K562 (cell line): Measurements from ENCODE around the gene COQ4. TPM values are rescaled to one million over a fixed set of nuclear protein-coding genes. Genes with fewer than 3 reads are reported as not detected.
A peak's percentile ranks its signal among the peaks of the same experiment; 100 is the strongest.

Experiments
- CEBPB ChIP-seq: fragments of 450-650 bp; IDR thresholded peaks from 2 replicates; pipeline ENCODE4 v1.6.1; 2016; ENCODE audit warnings: missing genetic modification characterization, missing compliant biosample characterization
- CEBPG ChIP-seq, 3 experiments: fragments of 200-800 bp in 1 of 3; sonication (Bioruptor generic) in 1 of 3; sonication (generic) in 1 of 3; formaldehyde crosslinking in 1 of 3; IDR thresholded peaks in 2 of 3; conservative IDR thresholded peaks in 1 of 3; 2 replicates each; pipeline versions ENCODE4 v1.6.1 to v1.8.0; 2016 to 2022; ENCODE audit warnings: missing compliant biosample characterization in 2 of 3, missing genetic modification characterization in 2 of 3, mild to moderate bottlenecking in 1 of 3, missing genetic modification reagents in 1 of 3
- ESRRA ChIP-seq: fragments of 450-650 bp; IDR thresholded peaks from 2 replicates; pipeline ENCODE4 v1.6.1; 2014; ENCODE audit warnings: low read depth, mild to moderate bottlenecking, moderate library complexity, borderline replicate concordance
- FOXM1 ChIP-seq, 2 experiments: fragments of 450-650 bp in 1 of 2; sonication (generic) in 1 of 2; formaldehyde crosslinking in 1 of 2; IDR thresholded peaks; 2 replicates each; pipeline versions ENCODE4 v1.6.1 to v1.9.0; 2017 to 2022; ENCODE audit warnings: low read depth in 2 of 2, mild to moderate bottlenecking in 2 of 2, missing genetic modification reagents in 1 of 2, moderate library complexity in 1 of 2
- HNRNPLL ChIP-seq: fragments of 200-400 bp; formaldehyde crosslinking; IDR thresholded peaks from 2 replicates; pipeline ENCODE4 v1.6.1; 2017; ENCODE audit warnings: low read length, low read depth, mild to moderate bottlenecking; ENCODE audit not compliant: poor library complexity, severe bottlenecking
- NBN ChIP-seq: fragments of 450-650 bp; IDR thresholded peaks from 2 replicates; pipeline ENCODE4 v1.6.1; 2016; ENCODE audit warnings: low read depth, mild to moderate bottlenecking
- NFXL1 ChIP-seq: fragments of 450-650 bp; formaldehyde crosslinking; IDR thresholded peaks from 2 replicates; pipeline ENCODE4 v1.4.0; 2021; ENCODE audit warnings: mild to moderate bottlenecking
- PTRF ChIP-seq: fragments of 450-650 bp; IDR thresholded peaks from 2 replicates; pipeline ENCODE4 v1.6.1; 2016; ENCODE audit warnings: mild to moderate bottlenecking, missing genetic modification characterization, missing compliant biosample characterization
- RBM34 ChIP-seq: fragments of 200-400 bp; formaldehyde crosslinking; IDR thresholded peaks from 2 replicates; pipeline ENCODE4 v1.6.1; 2018; ENCODE audit warnings: low read length, borderline replicate concordance; ENCODE audit not compliant: insufficient read depth
- SIRT6 ChIP-seq: IDR thresholded peaks from one replicate; pipeline ENCODE4 v1.6.1; 2012; ENCODE audit warnings: low read depth, mild to moderate bottlenecking, control low read depth, inconsistent platforms, low read length, moderate library complexity
- SPI1 ChIP-seq: IDR thresholded peaks from 2 replicates; pipeline ENCODE4 v1.6.1; 2011; ENCODE audit warnings: low read depth, low read length, control low read depth, borderline replicate concordance
- STAT5B ChIP-seq: fragments of 250-450 bp; sonication (Bioruptor Pico); IDR thresholded peaks from 2 replicates; pipeline ENCODE4 v1.8.0; 2021; ENCODE audit warnings: mild to moderate bottlenecking, inconsistent platforms
- TEAD2 ChIP-seq: fragments of 450-650 bp; IDR thresholded peaks from 2 replicates; pipeline ENCODE4 v1.6.1; 2016; ENCODE audit warnings: missing genetic modification characterization, control low read depth, missing compliant biosample characterization
- USF1 ChIP-seq: sonication (generic); formaldehyde crosslinking; IDR thresholded peaks from 2 replicates; pipeline ENCODE4 v1.9.0; 2022; ENCODE audit warnings: mild to moderate bottlenecking, missing genetic modification reagents
- ZC3H8 ChIP-seq: fragments of 450-650 bp; IDR thresholded peaks from 2 replicates; pipeline ENCODE4 v1.6.1; 2017
- ZFX ChIP-seq: sonication (generic); formaldehyde crosslinking; IDR thresholded peaks from 2 replicates; pipeline ENCODE4 v1.8.0; 2022; ENCODE audit warnings: mild to moderate bottlenecking, missing genetic modification reagents, moderate library complexity
- ZNF717 ChIP-seq: fragments of 250-450 bp; sonication (Bioruptor Pico); IDR thresholded peaks from 2 replicates; pipeline ENCODE4 v1.5.0; 2021
- ZSCAN32 ChIP-seq: fragments of 450-650 bp; formaldehyde crosslinking; IDR thresholded peaks from 2 replicates; pipeline ENCODE4 v1.4.0; 2020; ENCODE audit warnings: mild to moderate bottlenecking, moderate library complexity
- polyA plus RNA-seq, 8 experiments: library from polyadenylated mRNA; depleted of rRNA in 4 of 8; stranded (reverse) in 5 of 8; unstranded in 3 of 8; fragments of >200 nt; fragmentation: Nextera tagmentation in 2 of 8; fragmentation: Illumina TruSeq in 1 of 8; extraction: Ambion mirVana in 2 of 8; extraction: Trizol in 1 of 8; gene quantifications; 2 replicates each; pipeline versions ENCODE4 v1.2.1 to v1.2.3, GENCODE V29; 2011 to 2014; ENCODE audit warnings: inconsistent platforms in 1 of 8, missing spikeins in 1 of 8
- total RNA-seq, 7 experiments: library from RNA; depleted of rRNA in 6 of 7; stranded (reverse); fragments of >200 nt in 6 of 7; fragmentation: Illumina TruSeq in 2 of 7; extraction: Trizol in 2 of 7; gene quantifications; 2 replicates each; pipeline versions ENCODE4 v1.2.1 to v1.2.3, GENCODE V29; 2011 to 2021; ENCODE audit warnings: low replicate concordance in 1 of 7
- TF ChIP-seq, protein P1 (sequence below): fragments of 450-650 bp; IDR thresholded peaks from 2 replicates; pipeline ENCODE4 v1.6.1; 2018; ENCODE audit not compliant: partially characterized antibody
- TF ChIP-seq, protein P2 (sequence below): IDR thresholded peaks from 3 replicates; pipeline ENCODE4 v1.6.1; 2011; ENCODE audit warnings: borderline replicate concordance, mild to moderate bottlenecking; ENCODE audit not compliant: insufficient read length, insufficient read depth
- TF ChIP-seq, protein P3 (sequence below): fragments of 450-650 bp; formaldehyde crosslinking; IDR thresholded peaks from 2 replicates; pipeline ENCODE4 v1.4.0; 2020; ENCODE audit warnings: mild to moderate bottlenecking, moderate library complexity

COQ4 gene
- total and polyA plus RNA-seq, 9 of the 15 experiments (the other 6 are each of a cell fraction or from before 2014, with no cell fraction given), result 9.1 to 135 (median 67.2) TPM

GRCh38 chr9:128275198-128276007 is 47.2 kb upstream of the COQ4 start, which contains the start of gene GOLGA2 (continued):
- no peak for TF ChIP-seq CEBPB (tag)
- TF ChIP-seq, protein P1, sequence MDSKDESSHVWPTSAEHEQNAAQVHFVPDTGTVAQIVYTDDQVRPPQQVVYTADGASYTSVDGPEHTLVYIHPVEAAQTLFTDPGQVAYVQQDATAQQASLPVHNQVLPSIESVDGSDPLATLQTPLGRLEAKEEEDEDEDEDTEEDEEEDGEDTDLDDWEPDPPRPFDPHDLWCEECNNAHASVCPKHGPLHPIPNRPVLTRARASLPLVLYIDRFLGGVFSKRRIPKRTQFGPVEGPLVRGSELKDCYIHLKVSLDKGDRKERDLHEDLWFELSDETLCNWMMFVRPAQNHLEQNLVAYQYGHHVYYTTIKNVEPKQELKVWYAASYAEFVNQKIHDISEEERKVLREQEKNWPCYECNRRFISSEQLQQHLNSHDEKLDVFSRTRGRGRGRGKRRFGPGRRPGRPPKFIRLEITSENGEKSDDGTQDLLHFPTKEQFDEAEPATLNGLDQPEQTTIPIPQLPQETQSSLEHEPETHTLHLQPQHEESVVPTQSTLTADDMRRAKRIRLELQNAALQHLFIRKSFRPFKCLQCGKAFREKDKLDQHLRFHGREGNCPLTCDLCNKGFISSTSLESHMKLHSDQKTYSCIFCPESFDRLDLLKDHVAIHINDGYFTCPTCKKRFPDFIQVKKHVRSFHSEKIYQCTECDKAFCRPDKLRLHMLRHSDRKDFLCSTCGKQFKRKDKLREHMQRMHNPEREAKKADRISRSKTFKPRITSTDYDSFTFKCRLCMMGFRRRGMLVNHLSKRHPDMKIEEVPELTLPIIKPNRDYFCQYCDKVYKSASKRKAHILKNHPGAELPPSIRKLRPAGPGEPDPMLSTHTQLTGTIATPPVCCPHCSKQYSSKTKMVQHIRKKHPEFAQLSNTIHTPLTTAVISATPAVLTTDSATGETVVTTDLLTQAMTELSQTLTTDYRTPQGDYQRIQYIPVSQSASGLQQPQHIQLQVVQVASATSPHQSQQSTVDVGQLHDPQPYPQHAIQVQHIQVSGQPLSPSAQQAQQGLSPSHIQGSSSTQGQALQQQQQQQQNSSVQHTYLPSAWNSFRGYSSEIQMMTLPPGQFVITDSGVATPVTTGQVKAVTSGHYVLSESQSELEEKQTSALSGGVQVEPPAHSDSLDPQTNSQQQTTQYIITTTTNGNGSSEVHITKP, result no peak
- TF ChIP-seq ZSCAN32, result no peak
- TF ChIP-seq ZFX (CRISPR knock-in tag), result no peak
- no peak for TF ChIP-seq FOXM1 (IDR thresholded peaks at IDR 0.05; ENCODE audit: low read depth)
- no peak for TF ChIP-seq FOXM1 (CRISPR knock-in tag; IDR thresholded peaks at IDR 0.05; ENCODE audit: low read depth)
- no peak for TF ChIP-seq NFXL1
- TF ChIP-seq ZC3H8, result no peak
- TF ChIP-seq, protein P2, sequence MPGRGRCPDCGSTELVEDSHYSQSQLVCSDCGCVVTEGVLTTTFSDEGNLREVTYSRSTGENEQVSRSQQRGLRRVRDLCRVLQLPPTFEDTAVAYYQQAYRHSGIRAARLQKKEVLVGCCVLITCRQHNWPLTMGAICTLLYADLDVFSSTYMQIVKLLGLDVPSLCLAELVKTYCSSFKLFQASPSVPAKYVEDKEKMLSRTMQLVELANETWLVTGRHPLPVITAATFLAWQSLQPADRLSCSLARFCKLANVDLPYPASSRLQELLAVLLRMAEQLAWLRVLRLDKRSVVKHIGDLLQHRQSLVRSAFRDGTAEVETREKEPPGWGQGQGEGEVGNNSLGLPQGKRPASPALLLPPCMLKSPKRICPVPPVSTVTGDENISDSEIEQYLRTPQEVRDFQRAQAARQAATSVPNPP, result no peak
- no peak for TF ChIP-seq USF1 (CRISPR knock-in tag)
- 0 out of 2 replicates have a peak, but pooled peaks have one; percentile 20 for TF ChIP-seq RBM34
- TF ChIP-seq ESRRA, result no peak
- TF ChIP-seq PTRF, result no peak
- TF ChIP-seq, protein P3, sequence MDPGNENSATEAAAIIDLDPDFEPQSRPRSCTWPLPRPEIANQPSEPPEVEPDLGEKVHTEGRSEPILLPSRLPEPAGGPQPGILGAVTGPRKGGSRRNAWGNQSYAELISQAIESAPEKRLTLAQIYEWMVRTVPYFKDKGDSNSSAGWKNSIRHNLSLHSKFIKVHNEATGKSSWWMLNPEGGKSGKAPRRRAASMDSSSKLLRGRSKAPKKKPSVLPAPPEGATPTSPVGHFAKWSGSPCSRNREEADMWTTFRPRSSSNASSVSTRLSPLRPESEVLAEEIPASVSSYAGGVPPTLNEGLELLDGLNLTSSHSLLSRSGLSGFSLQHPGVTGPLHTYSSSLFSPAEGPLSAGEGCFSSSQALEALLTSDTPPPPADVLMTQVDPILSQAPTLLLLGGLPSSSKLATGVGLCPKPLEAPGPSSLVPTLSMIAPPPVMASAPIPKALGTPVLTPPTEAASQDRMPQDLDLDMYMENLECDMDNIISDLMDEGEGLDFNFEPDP (CRISPR knock-in tag), result no peak
- no peak for TF ChIP-seq SIRT6
- TF ChIP-seq HNRNPLL, result no peak
- no peak for TF ChIP-seq NBN
- no peak for TF ChIP-seq SPI1
- peak; percentile 81; the same call in 1 of the 2 replicates for TF ChIP-seq TEAD2
- no peak for TF ChIP-seq ZNF717 (CRISPR knock-in tag)
- TF ChIP-seq STAT5B (CRISPR knock-in tag), result no peak
- TF ChIP-seq CEBPG (CRISPR knock-in tag; IDR thresholded peaks at IDR 0.05), result no peak
- TF ChIP-seq CEBPG (tag; conservative IDR thresholded peaks at IDR 0.05 in 1 of 2, IDR thresholded peaks at IDR 0.05 in 1 of 2), result no peak
